Endometrium (tissue), 2 donors: ENCODE results near the gene NDUFA12.

Experiments used
- FAIRE-seq: peaks from 2 replicates; lab custom pipeline; 2012; peaks lifted over from hg19 to GRCh38; lab: Jason Lieb, UNC
- donor health status: control.
- donor health status: control.

The NDUFA12 gene

GRCh38 chr12:94940771-94941170 is 62.7 kb downstream of the NDUFA12 start:
- no peak for FAIRE-seq

- no peak for FAIRE-seq
Measured at GRCh38 chr12:94938583-94938982, 64.9 kb downstream of the NDUFA12 start.

- FAIRE-seq = no peak
Measured at GRCh38 chr12:94930772-94931171, 72.7 kb downstream of the NDUFA12 start.

- no peak for FAIRE-seq
Measured at GRCh38 chr12:94930216-94930654, 73.3 kb downstream of the NDUFA12 start.

- FAIRE-seq = no peak
Measured at GRCh38 chr12:94929780-94930179, 73.7 kb downstream of the NDUFA12 start.

GRCh38 chr12:94925729-94926128 is 77.8 kb downstream of the NDUFA12 start:
- no peak for FAIRE-seq

- FAIRE-seq = no peak
Measured at GRCh38 chr12:94925206-94925605, 78.3 kb downstream of the NDUFA12 start.

GRCh38 chr12:94922561-94922960 is 80.9 kb downstream of the NDUFA12 start:
- FAIRE-seq = no peak
